ENCODE results near the gene SLC7A6OS. TPM values are rescaled to one million over a fixed set of nuclear protein-coding genes. Genes with fewer than 3 reads are reported as not detected.
A peak's percentile ranks its signal among the peaks of the same experiment; 100 is the strongest.

The SLC7A6OS gene
- total RNA-seq, 1 donor from 2014 or later, result 12.4 TPM

DNA sequence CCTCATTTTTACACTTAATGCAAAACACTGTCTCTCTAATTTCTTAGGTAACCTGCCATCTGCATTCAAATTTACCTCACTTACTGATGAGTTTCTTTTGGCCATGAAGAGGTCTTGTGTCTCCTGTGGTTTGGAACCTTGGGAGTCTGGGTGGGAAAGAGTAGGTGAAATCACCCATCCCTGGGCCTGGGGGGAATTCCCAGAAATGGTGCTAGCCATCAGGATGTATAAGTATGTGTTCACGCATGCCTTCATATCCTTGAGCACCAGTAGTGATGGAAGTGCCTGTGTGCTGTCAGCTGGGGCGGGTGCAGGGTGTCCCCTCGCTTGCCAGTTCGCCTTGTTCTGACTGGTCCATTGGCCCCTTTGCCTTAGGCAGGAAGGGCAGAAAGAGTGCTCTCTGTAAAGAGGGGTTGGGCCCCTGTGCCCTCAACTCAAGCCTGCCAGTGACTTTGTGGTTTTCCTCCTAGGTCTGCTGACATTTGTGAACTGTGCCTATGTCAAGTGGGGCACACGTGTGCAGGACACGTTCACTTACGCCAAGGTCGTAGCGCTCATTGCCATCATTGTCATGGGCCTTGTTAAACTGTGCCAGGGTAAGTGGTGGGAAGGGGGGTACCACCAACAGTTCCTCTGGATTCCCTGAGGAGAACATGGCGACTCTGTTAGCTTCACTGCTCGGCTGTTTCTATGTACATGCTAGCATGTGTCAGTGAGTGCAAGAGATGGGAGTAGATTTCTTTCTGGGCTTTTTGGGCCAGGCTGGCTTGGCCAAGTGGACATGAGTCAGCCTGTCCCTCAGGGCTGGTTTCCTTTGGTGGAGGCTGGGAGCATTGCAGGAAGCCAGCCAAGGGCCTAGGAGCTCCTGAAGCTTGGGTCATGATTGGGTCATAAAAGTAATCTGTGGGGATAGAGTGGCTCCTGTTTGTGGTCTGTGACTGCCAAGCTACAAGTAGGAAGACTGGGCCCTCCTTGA is 23.2 kb downstream of the SLC7A6OS start:
- DNase-seq (ENCODE audit: missing footprints) (peak; percentile 87), ATAC-seq (peak; percentile 85)
- intact Hi-C loops (cut with DNase I), result no loop called here

DNA sequence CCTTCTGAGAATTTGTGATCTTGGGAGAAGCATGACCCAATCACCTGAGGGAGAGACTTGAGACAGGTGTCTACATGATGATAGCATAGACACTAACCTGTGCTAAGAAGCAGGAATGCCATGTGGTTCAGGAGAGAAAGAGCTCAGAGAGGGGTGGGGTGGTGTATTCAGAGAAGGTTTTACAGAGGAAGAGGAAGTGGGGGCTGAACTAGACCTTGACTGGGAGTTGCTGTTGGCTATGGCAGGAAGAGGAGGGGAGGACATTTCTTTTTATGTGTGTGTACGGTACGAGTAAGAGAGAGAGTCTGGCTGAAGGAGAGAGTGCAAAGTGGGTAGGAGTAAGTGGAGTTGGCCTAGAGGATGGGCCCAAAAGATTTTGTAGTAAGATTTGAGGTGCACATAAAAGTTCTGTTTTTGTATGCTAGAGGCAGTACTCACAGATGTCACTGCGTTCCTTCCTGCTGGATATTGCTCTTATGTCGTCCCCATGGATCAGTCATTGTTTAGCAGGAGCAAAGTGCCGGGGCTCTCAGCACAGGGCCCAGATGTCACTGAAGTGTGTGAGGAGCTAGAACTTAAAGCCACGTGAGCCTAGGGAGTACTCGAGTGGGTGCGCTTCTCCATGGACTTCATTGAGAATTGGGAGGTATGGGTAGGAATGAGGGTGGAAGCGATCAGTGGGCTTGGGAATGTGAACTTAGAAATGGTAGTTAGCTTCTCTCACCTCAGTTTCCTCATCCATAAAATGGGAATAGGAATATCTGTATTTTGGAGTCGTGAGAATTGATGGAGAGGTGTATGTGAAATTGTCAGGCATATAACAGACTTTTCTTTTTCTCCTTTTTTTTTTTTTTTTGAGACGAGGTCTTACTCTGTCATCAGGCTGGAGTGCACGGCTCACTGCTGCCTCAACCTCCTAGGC is 24.3 kb downstream of the SLC7A6OS start:
- intact Hi-C loops (cut with DNase I), result no loop called here
- ATAC-seq (no peak), DNase-seq (ENCODE audit: missing footprints) (no peak)

DNA sequence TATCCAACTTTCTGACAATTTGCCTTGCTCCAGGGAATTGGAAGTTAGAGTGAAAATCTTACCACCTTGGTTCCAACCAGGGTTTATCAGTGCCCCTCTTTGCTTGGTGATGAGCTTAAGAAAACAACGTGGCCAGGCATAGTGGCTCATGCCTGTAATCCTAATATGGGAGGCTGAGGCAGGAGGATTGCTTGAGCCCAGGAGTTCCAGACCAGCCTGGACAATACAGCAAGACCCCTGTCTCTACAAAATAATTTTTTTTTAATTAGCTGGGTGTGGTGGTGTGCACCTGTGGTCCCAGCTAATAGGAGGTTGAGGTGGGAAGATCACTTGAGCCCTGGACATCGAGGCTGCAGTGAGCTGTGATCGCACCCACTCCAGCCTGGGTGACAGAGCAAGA is 25.1 kb downstream of the SLC7A6OS start:
- intact Hi-C loops (cut with DNase I), result no loop called here
- DNase-seq (ENCODE audit: missing footprints) (no peak), ATAC-seq (no peak)

DNA sequence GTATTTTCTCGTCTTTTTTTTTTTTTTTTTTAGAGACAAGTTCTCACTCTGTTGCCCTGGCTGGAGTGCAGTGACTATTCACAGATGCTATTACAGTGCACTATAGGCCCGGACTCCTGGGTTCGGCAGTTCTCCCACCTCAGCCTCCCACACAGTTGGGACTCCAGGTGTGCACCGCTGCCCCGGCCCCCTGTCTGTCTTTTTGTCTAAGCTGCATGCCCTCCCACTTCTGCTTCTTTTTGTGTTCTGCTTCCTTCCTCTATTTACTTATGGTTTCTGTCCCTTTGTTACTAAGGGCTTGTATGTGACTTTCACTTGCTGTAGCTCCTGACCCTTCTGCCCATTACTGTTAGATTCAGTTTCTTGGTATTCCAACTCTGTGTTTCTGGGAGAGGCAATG is 25.9 kb downstream of the SLC7A6OS start:
- ATAC-seq (no peak), DNase-seq (ENCODE audit: missing footprints) (no peak)
- intact Hi-C loops (cut with DNase I), result no loop called here

DNA sequence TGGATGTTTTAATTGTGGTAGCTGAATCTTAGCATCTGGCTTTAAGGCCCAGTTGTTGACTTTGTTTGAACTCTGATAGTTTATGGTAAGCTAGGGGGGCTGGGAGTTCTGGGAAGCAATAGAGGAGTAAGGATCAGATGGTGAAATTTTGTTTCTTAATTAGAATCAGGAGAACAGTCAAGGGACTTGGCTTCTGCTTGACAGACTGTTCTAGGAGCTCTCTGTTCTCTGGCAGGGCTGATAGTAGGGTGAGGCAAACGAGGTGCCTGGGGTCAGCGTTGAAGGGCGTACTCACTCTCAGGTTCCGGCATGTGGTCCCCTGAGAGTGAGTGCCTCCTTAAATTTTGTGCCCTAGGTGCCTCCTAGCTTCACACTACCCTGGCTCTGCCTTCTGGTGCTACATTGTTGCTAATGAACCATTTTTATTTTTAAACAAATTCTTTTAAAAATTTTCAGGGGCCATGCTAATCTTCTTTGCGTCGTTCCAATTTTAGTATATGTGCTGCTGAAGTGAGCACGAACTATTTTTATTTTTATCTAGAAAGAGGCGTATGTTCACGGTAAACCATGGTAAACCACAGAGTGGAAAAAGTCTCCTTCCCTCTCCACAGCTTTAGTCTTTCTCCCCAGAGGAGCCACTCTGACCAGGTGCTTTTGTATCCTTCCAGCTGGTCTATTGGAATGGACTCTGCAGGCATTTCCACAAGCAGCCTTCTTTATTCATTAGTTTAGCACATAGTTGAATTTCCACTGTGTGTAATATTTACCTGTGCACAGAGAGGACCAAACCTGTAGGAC is 26.7 kb downstream of the SLC7A6OS start:
- intact Hi-C loops (cut with DNase I), result loop anchor here (2.0 kb wide), 1 partner anchor 19 kb away; the partner anchor contains the start of gene SLC7A6
- ATAC-seq (peak; percentile 77), DNase-seq (ENCODE audit: missing footprints) (no peak)

DNA sequence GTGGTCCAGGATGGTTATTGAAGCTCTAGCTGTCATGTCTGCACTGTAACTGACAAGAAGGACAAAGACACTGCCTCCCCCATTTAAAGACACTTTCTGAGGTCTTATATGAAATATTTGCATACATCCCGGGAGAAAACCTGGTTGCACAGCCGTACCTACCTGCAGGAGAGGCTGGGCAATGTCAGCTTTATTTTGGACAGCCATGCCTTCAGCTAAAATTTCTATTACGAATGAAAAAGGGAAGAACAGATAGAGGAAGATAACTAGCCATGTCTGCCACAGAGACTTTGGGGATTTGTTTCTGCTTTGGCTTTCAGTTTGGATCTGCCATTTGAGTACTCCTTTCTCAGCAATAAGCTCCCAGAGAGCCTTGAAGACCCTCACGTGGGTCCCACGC is 27.4 kb downstream of the SLC7A6OS start:
- intact Hi-C loops (cut with DNase I), result loop anchor here (2.0 kb wide), 1 partner anchor 19 kb away; the partner anchor contains the start of gene SLC7A6
- DNase-seq (ENCODE audit: missing footprints) (no peak), ATAC-seq (no peak)

DNA sequence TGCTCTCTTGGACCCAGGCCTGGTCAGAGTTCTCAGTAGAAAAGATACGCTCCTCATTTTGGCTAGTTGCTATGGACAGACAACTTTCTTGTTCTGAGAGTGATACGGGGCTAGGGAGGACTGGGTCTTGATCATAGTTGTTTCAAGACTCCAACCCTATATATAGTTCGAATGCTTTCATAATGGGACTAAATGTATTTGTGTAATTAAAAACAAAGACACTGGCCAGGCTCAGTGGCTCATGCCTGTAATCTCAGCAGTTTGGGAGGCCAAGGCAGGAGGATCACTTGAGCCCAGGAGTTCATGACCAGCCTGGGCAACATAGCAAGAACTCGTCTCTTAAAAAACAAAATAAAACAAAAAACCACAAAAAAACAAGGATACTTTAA is 28.7 kb downstream of the SLC7A6OS start:
- DNase-seq (ENCODE audit: missing footprints) (no peak), ATAC-seq (no peak)
- intact Hi-C loops (cut with DNase I), result loop anchor here (2.0 kb wide), 1 partner anchor 17 kb away; the partner anchor contains the start of gene SLC7A6

DNA sequence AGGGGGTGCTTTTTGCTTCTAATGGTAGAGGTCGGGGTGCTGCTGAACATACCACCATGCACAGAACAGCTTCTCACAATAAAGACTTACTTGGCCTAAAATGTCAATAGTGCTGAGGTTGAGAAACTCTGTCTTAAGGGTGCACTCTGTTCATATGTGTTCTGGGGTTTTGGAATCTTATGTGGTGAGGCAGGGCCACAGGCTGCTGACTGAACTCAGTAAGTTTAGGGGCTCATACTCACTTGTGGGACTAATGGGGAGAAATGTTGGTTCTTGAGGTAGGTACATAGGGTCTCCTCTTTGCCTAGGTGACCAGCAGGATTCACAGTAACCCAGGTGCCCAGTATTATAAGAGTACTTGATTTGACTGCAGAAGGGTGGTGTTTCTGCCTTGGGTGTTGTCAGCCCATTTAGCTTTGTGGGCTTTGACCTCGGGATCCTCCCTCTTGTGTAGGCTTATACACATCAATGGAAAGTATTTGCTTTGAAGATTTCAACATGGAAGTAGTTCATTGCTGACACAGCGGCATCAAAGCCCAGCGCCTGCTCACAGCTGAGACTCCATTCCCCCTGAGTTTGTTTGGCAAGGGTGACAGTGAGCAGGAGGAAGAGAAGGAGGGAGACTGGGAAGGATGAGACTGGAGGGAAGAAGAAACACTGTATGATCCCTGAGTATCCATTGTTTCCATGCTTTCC is 29.2 kb downstream of the SLC7A6OS start:
- no peak for DNase-seq (ENCODE audit: missing footprints)
- intact Hi-C loops (cut with DNase I), result loop anchor here (2.0 kb wide), 1 partner anchor 17 kb away; the partner anchor contains the start of gene SLC7A6
- ATAC-seq, result no peak

DNA sequence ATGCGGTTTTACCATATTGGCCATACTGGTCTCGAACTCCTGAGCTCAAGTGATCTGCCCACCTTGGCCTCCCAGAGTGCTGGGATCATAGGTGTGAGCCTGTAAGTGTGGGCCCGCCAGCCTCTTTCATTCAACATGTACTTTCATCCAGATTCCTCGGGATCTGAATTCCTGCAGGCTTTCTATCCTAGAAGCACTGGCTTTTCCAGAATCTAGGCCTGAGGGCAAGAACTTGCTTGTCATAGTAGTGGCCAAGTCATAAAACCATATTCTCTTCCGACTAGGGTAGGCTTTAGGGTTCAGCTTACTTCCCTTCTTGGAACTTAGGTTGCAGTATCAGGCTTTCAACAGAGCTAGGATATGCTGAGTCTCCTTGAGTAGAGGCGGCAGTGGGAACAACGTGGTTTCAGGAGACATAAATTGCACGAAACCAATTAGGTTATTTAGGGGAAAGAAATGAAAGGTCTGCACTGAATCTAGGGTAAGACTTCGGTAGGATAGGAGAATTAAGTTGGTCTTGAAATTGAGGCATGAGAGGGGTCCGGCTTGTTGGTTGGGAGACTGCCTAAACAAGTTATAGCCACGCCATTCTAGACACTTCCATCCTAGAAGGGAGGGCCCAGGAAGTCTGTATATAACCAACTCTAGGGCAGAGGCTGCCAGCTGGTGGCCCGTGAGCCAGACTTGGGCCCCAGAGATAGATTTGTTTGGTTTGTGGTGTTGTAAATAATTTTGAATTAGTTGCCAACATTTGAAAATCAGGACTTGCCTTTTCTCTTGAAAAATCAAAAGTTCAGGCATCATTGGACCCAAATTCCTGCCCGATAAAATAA is 30.8 kb downstream of the SLC7A6OS start:
- ATAC-seq (no peak), DNase-seq (ENCODE audit: missing footprints) (no peak)
- intact Hi-C loops (cut with DNase I), result no loop called here

DNA sequence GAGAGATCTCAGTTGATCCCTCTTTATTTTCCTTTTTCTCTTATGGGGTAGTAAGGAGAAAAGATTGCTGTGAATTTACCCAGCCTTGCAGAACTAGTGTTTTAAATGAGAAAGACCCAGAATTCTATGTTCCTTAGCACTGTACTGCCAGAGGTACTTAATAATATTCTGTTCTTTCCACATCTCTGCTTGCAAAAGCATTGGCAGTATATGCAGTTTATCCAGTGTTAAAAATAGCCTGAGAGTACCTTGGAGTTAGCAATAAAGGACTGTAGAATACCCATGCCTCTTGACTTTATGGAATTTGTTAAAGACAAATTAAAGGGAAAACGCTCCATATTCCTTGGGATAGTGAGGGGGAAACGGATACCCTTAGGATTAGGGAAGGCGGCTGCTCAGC is 34.5 kb downstream of the SLC7A6OS start:
- ATAC-seq (peak; percentile 48), DNase-seq (ENCODE audit: missing footprints) (no peak)
- intact Hi-C loops (cut with DNase I), result no loop called here

DNA sequence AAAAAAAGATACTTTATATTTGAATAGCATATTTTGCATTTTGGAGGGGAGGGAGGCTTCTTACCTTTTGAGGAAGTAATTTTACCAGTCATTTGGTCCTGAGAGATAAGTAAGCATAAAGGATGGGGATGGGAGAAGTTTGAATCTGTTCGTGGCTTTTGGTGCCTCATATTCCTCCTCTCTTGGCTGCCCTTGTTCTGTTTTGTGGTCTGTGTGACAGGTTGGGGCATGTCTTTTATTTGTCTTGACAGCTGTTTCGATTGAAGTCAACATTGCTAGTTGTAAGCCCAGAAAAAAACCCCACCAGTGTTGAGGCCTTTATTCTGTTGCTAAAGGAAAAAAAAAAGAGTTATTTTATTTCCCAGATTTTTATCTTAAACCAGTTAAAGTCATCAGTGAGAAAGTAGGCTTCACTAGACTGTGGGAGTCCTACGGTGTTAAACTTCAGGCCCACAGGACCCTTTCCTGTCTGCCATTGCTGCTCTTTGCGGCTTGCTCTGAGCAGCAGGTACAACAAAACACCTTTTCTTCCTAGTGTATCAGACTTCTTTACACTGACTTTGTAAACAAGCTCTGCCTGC is 35.0 kb downstream of the SLC7A6OS start:
- DNase-seq (ENCODE audit: missing footprints) (no peak), ATAC-seq (no peak)
- intact Hi-C loops (cut with DNase I), result no loop called here

DNA sequence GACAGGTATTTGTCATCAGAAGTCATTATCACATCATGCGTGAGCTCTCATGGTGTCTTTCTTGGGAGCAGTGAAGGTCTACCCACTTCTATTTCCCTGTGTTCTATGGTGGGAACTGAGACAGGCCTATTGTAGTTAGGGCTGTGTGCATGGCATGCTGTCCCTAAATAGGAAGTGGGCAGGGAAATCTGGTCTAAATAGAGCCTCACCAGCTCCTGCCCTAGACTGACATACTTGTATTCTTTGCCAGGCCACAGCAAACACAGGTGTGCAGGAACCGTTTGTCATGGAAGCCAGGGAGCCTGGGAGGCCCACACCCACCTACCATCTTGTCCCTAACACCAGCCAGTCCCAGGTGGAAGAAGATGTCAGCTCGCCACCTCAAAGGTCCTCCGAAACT is 36.3 kb downstream of the SLC7A6OS start:
- DNase-seq (ENCODE audit: missing footprints) (no peak), ATAC-seq (peak; percentile 58)
- intact Hi-C loops (cut with DNase I), result no loop called here

DNA sequence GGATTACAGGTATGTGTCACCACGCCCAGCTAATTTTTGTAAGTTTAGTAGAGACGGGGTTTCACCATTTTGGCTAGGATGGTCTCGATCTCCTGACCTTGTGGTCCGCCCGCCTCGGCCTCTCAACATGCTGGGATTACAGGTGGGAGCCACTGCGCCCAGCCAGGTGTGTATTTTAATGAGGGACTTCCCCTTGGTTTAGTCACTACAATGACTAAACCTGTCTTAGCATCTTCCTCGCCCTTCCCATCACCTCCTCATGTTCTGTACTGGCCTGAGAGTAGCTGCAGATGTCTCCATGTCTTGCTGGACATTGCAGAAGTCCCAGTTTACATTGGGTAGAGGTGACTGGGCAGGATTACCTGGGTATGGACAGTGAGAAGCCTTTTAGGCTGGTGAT is 36.9 kb downstream of the SLC7A6OS start:
- no peak for ATAC-seq
- intact Hi-C loops (cut with DNase I), result no loop called here
- DNase-seq (ENCODE audit: missing footprints), result no peak

DNA sequence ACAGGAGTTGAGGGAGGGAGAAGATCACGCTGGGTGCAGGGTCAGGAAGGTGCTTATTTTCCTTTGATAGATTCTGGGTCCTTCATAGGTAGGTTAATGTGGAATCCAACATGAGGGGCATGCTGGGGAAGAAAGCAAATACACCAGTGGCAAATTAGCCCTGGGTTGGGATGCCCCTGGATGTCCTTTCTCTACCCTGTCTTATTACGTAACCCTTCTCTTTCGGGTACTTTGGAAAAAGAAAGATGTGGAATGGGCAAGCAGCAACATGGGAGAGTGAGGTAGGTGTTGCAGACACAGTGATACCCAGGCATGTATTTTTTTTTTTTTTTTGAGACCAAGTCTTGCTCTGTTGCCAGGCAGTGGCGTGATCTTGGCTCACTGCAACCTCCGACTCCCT is 37.3 kb downstream of the SLC7A6OS start:
- ATAC-seq, result no peak
- intact Hi-C loops (cut with DNase I), result no loop called here
- DNase-seq (ENCODE audit: missing footprints), result no peak

DNA sequence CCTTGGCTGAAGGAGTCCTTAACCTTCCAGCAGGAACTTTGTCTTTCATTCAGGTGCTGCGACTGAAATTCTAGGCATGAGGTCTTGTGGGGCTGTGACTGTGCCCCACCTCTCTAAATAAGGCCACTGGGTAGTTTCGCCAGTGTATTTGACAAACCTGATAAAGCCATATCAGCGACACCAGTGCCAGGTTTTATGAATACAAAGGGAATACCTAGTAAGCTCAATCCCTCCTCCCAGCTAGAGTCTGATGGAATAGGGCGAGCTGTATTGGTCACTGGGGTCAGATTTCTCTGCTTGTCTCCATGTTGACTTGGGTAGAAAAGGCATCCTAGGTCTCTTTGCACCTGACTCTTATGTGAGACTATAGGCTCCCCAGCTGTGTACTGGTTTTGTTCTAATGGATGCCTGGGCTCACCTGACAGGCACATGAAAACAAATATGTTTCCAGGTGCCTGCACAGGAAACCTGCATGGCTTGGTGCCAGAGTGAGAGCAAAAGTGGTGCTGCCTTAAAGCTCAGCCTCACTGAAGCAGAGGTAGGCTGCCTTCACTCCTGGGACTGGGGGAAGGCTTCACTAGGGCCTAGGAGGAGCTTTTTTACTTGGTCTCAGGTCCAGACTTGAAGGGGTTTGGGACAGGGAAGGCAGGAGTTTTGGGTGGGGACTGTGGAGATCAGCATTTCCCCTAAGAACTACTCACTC is 38.1 kb downstream of the SLC7A6OS start:
- ATAC-seq (no peak), DNase-seq (ENCODE audit: missing footprints) (no peak)
- intact Hi-C loops (cut with DNase I), result no loop called here

DNA sequence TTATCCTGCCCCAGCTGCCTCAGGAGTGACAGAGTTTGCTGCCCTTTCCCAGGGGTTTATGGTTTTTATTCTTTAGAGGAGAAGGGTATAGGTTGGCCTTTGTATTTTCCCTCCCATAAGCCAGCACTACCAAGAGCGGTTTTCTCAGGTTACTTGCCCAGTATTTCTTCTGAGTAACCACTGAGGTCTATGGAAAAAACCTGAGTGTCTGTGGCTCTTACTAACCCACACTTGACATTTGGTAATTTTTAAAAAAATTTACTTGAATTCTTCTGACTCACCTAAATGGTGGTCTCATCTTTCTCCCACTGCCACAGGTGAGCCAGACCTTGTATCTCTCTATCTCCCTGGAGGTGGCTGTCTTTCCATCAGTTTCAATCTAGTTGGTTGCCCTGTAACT is 40.4 kb downstream of the SLC7A6OS start:
- ATAC-seq (no peak), DNase-seq (ENCODE audit: missing footprints) (no peak)
- intact Hi-C loops (cut with DNase I), result no loop called here
